SK-N-SH treated with all-trans-retinoic acid at 6 μM for 48 hours (cell line): ENCODE data around the gene FBXO22.

Source experiments
- ATAC-seq: fragments of 200-7000 bp; cut with Tn5 transposase; 3 replicates; pipeline ENCODE4 v1.9.1; 2020; ENCODE audit warnings: mild to moderate bottlenecking, moderate library complexity
- ARNTL ChIP-seq: fragments of 450-650 bp; formaldehyde crosslinking; IDR thresholded peaks from 2 replicates; pipeline ENCODE4 v1.5.0; 2020; ENCODE audit warnings: low read depth, mild to moderate bottlenecking, moderate library complexity, borderline replicate concordance
- BACH2 ChIP-seq: fragments of 250-450 bp; sonication (Bioruptor Pico); IDR thresholded peaks from 2 replicates; pipeline ENCODE4 v1.9.0; 2021; ENCODE audit warnings: mild to moderate bottlenecking, borderline replicate concordance
- CSDC2 ChIP-seq: fragments of 250-450 bp; sonication (Bioruptor Pico); IDR thresholded peaks from 2 replicates; pipeline ENCODE4 v1.5.0; 2020; ENCODE audit warnings: mild to moderate bottlenecking, moderate library complexity
- CSRNP3 ChIP-seq: fragments of 250-450 bp; sonication (Bioruptor Pico); IDR thresholded peaks from 2 replicates; pipeline ENCODE4 v1.5.1; 2021; ENCODE audit warnings: mild to moderate bottlenecking, moderate library complexity
- ESRRG ChIP-seq: fragments of 250-450 bp; sonication (Bioruptor Pico); IDR thresholded peaks from 2 replicates; pipeline ENCODE4 v1.6.1; 2021; ENCODE audit warnings: mild to moderate bottlenecking
- GLIS3 ChIP-seq: fragments of 250-450 bp; sonication (Bioruptor Pico); IDR thresholded peaks from 2 replicates; pipeline ENCODE4 v1.5.0; 2020; ENCODE audit warnings: mild to moderate bottlenecking, moderate library complexity
- ISL1 ChIP-seq: fragments of 250-450 bp; sonication (Bioruptor Pico); IDR thresholded peaks from 2 replicates; pipeline ENCODE4 v2.1.2; 2022; ENCODE audit warnings: mild to moderate bottlenecking, moderate library complexity
- OSR1 ChIP-seq: fragments of 250-450 bp; sonication (Bioruptor Pico); IDR thresholded peaks from 2 replicates; pipeline ENCODE4 v1.8.0; 2022; ENCODE audit warnings: moderate library complexity, mild to moderate bottlenecking, inconsistent platforms
- PATZ1 ChIP-seq: fragments of 250-450 bp; sonication (Bioruptor Pico); IDR thresholded peaks from 2 replicates; pipeline ENCODE4 v1.8.0; 2020; ENCODE audit warnings: mild to moderate bottlenecking, moderate library complexity, borderline replicate concordance
- POU6F1 ChIP-seq: fragments of 250-450 bp; sonication (Bioruptor Pico); IDR thresholded peaks from 2 replicates; pipeline ENCODE4 v1.8.0; 2021; ENCODE audit warnings: low read depth, mild to moderate bottlenecking, moderate library complexity, borderline replicate concordance
- PPARA ChIP-seq: fragments of 250-450 bp; sonication (Bioruptor Pico); IDR thresholded peaks from 2 replicates; pipeline ENCODE4 v1.5.0; 2020; ENCODE audit warnings: mild to moderate bottlenecking, borderline replicate concordance
- RARB ChIP-seq: fragments of 250-450 bp; sonication (Bioruptor Pico); IDR thresholded peaks from 2 replicates; pipeline ENCODE4 v1.8.0; 2021; ENCODE audit warnings: mild to moderate bottlenecking, moderate library complexity
- SNAI2 ChIP-seq: fragments of 250-450 bp; sonication (Bioruptor Pico); IDR thresholded peaks from 2 replicates; pipeline ENCODE4 v1.5.0; 2020; ENCODE audit warnings: mild to moderate bottlenecking, moderate library complexity
- TCF4 ChIP-seq: fragments of 250-450 bp; sonication (Bioruptor Pico); IDR thresholded peaks from 2 replicates; pipeline ENCODE4 v1.8.0; 2021; ENCODE audit warnings: mild to moderate bottlenecking, moderate library complexity, borderline replicate concordance
- TOX ChIP-seq: fragments of 250-450 bp; sonication (Bioruptor Pico); IDR thresholded peaks from 2 replicates; pipeline ENCODE4 v1.8.0; 2021; ENCODE audit warnings: mild to moderate bottlenecking, moderate library complexity, borderline replicate concordance
- TSHZ2 ChIP-seq: fragments of 250-450 bp; sonication (Bioruptor Pico); IDR thresholded peaks from 2 replicates; pipeline ENCODE4 v1.5.0; 2020; ENCODE audit warnings: mild to moderate bottlenecking, moderate library complexity
- ZC3H10 ChIP-seq: fragments of 250-450 bp; sonication (Bioruptor Pico); IDR thresholded peaks from 2 replicates; pipeline ENCODE4 v1.5.1; 2021; ENCODE audit warnings: mild to moderate bottlenecking, moderate library complexity
- ZFP3 ChIP-seq: fragments of 250-450 bp; sonication (Bioruptor Pico); IDR thresholded peaks from 2 replicates; pipeline ENCODE4 v1.5.0; 2020; ENCODE audit warnings: mild to moderate bottlenecking, moderate library complexity
- ZFP30 ChIP-seq: fragments of 450-650 bp; formaldehyde crosslinking; IDR thresholded peaks from 2 replicates; pipeline ENCODE4 v1.5.0; 2022; ENCODE audit warnings: mild to moderate bottlenecking, moderate library complexity
- ZNF565 ChIP-seq: fragments of 450-650 bp; formaldehyde crosslinking; conservative IDR thresholded peaks from 2 replicates; pipeline ENCODE4 v1.5.0; 2020; ENCODE audit warnings: low read depth, mild to moderate bottlenecking, moderate library complexity
- ZNF70 ChIP-seq: fragments of 450-650 bp; formaldehyde crosslinking; IDR thresholded peaks from 2 replicates; pipeline ENCODE4 v1.5.0; 2020; ENCODE audit warnings: mild to moderate bottlenecking, moderate library complexity
- ZNF8 ChIP-seq: fragments of 450-650 bp; formaldehyde crosslinking; IDR thresholded peaks from 2 replicates; pipeline ENCODE4 v1.5.0; 2020; ENCODE audit warnings: mild to moderate bottlenecking, moderate library complexity

Gene FBXO22

GRCh38 chr15:75903331-75904239, at the start of gene FBXO22:
Gene FBXO22, plus strand, starts transcription at chr15:75903878. Its CDS starts 86 bp downstream, at chr15:75903964.
- TF ChIP-seq SNAI2 (CRISPR knock-in tag) (no peak), ZC3H10 (CRISPR knock-in tag) (no peak), OSR1 (no peak), TOX (no peak), ZFP3 (CRISPR knock-in tag) (0 out of 2 replicates have a peak, but pooled peaks have one; percentile 66), CSRNP3 (CRISPR knock-in tag) (no peak), BACH2 (no peak), ARNTL (no peak), ZFP30 (CRISPR knock-in tag) (no peak), POU6F1 (CRISPR knock-in tag) (no peak), PATZ1 (CRISPR knock-in tag) (no peak), ZNF565 (CRISPR knock-in tag) (no peak), RARB (CRISPR knock-in tag) (no peak), CSDC2 (CRISPR knock-in tag) (no peak), ESRRG (CRISPR knock-in tag) (no peak), GLIS3 (0 out of 2 replicates have a peak, but pooled peaks have one; percentile 42), ZNF70 (no peak)
- peak; percentile 98 for ATAC-seq

- no peak for TF ChIP-seq SNAI2 (CRISPR knock-in tag)
- no peak for TF ChIP-seq ZFP3 (CRISPR knock-in tag)
- TF ChIP-seq OSR1: no peak
- TF ChIP-seq ZNF8 (CRISPR knock-in tag): no peak
- TF ChIP-seq TSHZ2 (CRISPR knock-in tag): no peak
- TF ChIP-seq ZNF70: no peak
- no peak for TF ChIP-seq ZNF565 (CRISPR knock-in tag)
- TF ChIP-seq ISL1 (CRISPR knock-in tag): no peak
- TF ChIP-seq GLIS3: no peak
- no peak for TF ChIP-seq PPARA (CRISPR knock-in tag)
- no peak for TF ChIP-seq POU6F1 (CRISPR knock-in tag)
- TF ChIP-seq ZC3H10 (CRISPR knock-in tag): no peak
- no peak for TF ChIP-seq TOX
- TF ChIP-seq RARB (CRISPR knock-in tag): no peak
- TF ChIP-seq TCF4: no peak
- no peak for TF ChIP-seq ESRRG (CRISPR knock-in tag)
- TF ChIP-seq BACH2: no peak
- ATAC-seq: no peak
These were observed 45.8 kb upstream of the FBXO22 start for GRCh38 chr15:75857886-75858285.
